ENCODE results near the gene MROH8.

GRCh38 chr20:37120497-37120896 lies 58.9 kb downstream of the MROH8 start:
- TF ChIP-seq CTCF (IDR thresholded peaks at IDR 0.05), result no peak
- TF ChIP-seq ZFX (IDR thresholded peaks at IDR 0.05; ENCODE audit: borderline replicate concordance), result no peak

Data from 22Rv1 (cell line).